ENCODE measurements around the gene RNF214. TPM values are rescaled to one million over a fixed set of nuclear protein-coding genes. Genes with fewer than 3 reads are reported as not detected.

Gene RNF214
- total RNA-seq, 2 donors from 2014 or later = 46.4 to 51.1 TPM

DNA sequence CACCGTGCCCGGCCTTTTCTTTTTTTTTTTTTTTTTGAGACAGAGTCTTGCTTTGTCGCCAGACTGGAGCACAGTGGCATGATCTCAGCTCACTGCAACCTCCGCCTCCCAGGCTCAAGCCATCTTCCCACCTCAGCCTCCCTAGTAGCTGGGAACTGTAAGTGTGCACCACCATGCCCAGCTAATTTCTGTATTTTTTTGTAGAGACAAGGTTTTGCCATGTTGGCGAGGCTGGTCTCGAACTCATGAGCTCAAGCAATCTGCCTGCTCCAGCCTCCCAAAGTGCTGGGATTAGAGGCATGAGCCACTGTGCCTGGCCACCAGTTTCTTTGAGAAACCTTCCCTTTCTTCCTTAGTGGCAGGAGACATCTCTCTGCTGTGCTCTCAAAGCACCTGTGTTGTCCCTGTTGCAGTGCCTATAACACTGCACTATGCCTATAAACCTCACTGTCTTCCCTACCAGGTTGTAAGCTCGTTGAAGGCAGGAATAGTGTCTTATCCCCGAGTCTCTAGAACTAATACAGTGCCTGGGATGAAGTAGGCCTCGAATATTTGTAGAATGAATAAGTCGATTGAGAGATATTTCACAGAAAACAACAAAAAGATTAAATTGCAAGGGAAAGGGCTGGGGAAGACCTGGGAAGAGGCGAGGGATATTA, 19.6 kb upstream of the RNF214 start:
- no peak for DNase-seq
- Mint-ChIP-seq H3K4me1 (peaks cover 5% of the 10 kb centered on the region), H3K27ac (no peak overlapping the region), H3K27me3 (ENCODE audit: insufficient read depth) (no peaks in the 10 kb centered on the region), H3K9me3 (no peaks in the 10 kb centered on the region), H3K4me3 (no peak overlapping the region), H3K36me3 (ENCODE audit: low read depth) (peaks cover 47% of the 10 kb centered on the region)
- no peaks in the 10 kb centered on the region for H3K27me3 ChIP-seq (ENCODE audit: control insufficient read depth, insufficient read depth, low read length, poor library complexity, severe bottlenecking)
- 90 to 97% methylated on average over 5 to 11 of the region's 11 CpGs for WGBS, 2 experiments (ENCODE audit: insufficient coverage in 1 of 2, insufficient read length in 1 of 2)
- H3K9ac ChIP-seq (ENCODE audit: extremely low read depth, low read length, poor library complexity, severe bottlenecking) = no peak overlapping the region
- H3K36me3 ChIP-seq (ENCODE audit: control insufficient read depth, insufficient read depth, low read length) = peaks cover 28% of the 10 kb centered on the region
- no peak for TF ChIP-seq CTCF (conservative IDR thresholded peaks at IDR 0.05)
- H3K27ac ChIP-seq (ENCODE audit: low read depth, low read length) = no peak overlapping the region
- no peak overlapping the region for H3K4me3 ChIP-seq (ENCODE audit: low read length)
- H3K9me3 ChIP-seq (ENCODE audit: control insufficient read depth, low read length) = no peaks in the 10 kb centered on the region
- no peaks in the 10 kb centered on the region for H3K4me1 ChIP-seq (ENCODE audit: control insufficient read depth, insufficient read depth, low read length)

DNA sequence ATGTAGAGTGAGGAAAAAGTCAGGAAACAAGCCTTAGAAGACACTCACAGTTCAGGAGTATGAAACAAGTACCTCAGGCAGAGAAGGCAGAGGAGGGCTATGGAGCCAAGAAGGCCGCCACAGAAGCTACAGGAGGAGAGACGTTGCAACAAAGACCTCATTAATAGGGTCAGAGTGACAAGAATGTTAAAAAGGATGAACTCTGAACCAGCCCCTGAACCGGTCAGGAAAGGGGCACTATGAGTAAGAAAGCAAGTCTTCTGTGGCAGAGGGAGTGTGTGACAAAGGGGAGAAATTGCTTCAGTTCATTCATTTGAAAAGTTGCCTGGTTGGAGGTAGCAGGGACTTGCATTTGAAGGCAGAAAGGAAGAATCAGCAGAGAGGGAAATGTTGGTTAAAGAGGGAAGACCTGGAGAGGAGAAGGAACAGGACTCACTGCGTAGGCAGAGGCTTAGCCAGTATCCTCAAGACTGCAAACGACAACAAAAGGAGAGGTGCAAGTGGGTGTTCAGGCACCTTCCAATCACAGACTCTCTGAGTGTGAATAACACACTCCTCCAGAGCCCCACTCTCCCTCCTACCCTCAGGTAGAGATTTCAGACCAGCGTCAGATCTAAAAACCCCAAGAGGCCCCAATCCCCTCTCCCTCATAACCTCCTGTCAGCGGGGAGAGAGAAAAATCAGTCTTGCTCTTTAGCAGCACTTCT, 17.9 kb upstream of the RNF214 start:
- Histone ChIP-seq H3K4me1 (ENCODE audit: control insufficient read depth, insufficient read depth, low read length) (no peaks in the 10 kb centered on the region), H3K9ac (ENCODE audit: extremely low read depth, low read length, poor library complexity, severe bottlenecking) (no peak overlapping the region), H3K4me3 (ENCODE audit: low read length) (no peak overlapping the region), H3K9me3 (ENCODE audit: control insufficient read depth, low read length) (no peaks in the 10 kb centered on the region), H3K36me3 (ENCODE audit: control insufficient read depth, insufficient read depth, low read length) (peaks cover 45% of the 10 kb centered on the region), H3K27ac (ENCODE audit: low read depth, low read length) (peak overlapping the region; percentile 66), H3K27me3 (ENCODE audit: control insufficient read depth, insufficient read depth, low read length, poor library complexity, severe bottlenecking) (no peaks in the 10 kb centered on the region)
- TF ChIP-seq CTCF (conservative IDR thresholded peaks at IDR 0.05) = no peak
- peaks cover 4% of the 10 kb centered on the region for H3K4me1 Mint-ChIP-seq
- no peak overlapping the region for H3K4me3 Mint-ChIP-seq
- H3K36me3 Mint-ChIP-seq (ENCODE audit: low read depth) = peaks cover 61% of the 10 kb centered on the region
- 80 to 85% methylated on average over 5 to 7 of the region's 7 CpGs for WGBS, 2 experiments (ENCODE audit: insufficient coverage in 1 of 2, insufficient read length in 1 of 2)
- no peaks in the 10 kb centered on the region for H3K9me3 Mint-ChIP-seq
- DNase-seq = no peak
- no peaks in the 10 kb centered on the region for H3K27me3 Mint-ChIP-seq (ENCODE audit: insufficient read depth)
- no peak overlapping the region for H3K27ac Mint-ChIP-seq

GRCh38 chr11:117217141-117218084, 15.1 kb upstream of the RNF214 start:
- peaks cover 64% of the 10 kb centered on the region for H3K36me3 ChIP-seq (ENCODE audit: control insufficient read depth, insufficient read depth, low read length)
- DNase-seq = no peak
- no peaks in the 10 kb centered on the region for H3K27me3 ChIP-seq (ENCODE audit: control insufficient read depth, insufficient read depth, low read length, poor library complexity, severe bottlenecking)
- Mint-ChIP-seq H3K27ac (no peak overlapping the region), H3K36me3 (ENCODE audit: low read depth) (peaks cover 55% of the 10 kb centered on the region), H3K27me3 (ENCODE audit: insufficient read depth) (no peaks in the 10 kb centered on the region), H3K4me1 (peaks cover 2% of the 10 kb centered on the region), H3K9me3 (no peaks in the 10 kb centered on the region), H3K4me3 (no peak overlapping the region)
- no peak for TF ChIP-seq CTCF (conservative IDR thresholded peaks at IDR 0.05)
- no peak overlapping the region for H3K4me3 ChIP-seq (ENCODE audit: low read length)
- no peak overlapping the region for H3K27ac ChIP-seq (ENCODE audit: low read depth, low read length)
- H3K9me3 ChIP-seq (ENCODE audit: control insufficient read depth, low read length) = no peaks in the 10 kb centered on the region
- no peaks in the 10 kb centered on the region for H3K4me1 ChIP-seq (ENCODE audit: control insufficient read depth, insufficient read depth, low read length)
- H3K9ac ChIP-seq (ENCODE audit: extremely low read depth, low read length, poor library complexity, severe bottlenecking) = no peak overlapping the region
- 93 to 97% methylated on average over 11 of the region's 11 CpGs for WGBS, 2 experiments (ENCODE audit: insufficient coverage in 1 of 2, insufficient read length in 1 of 2)
